IPS-18c (cell line): ENCODE results near the gene B3GAT3.
A peak's percentile ranks its signal among the peaks of the same experiment; 100 is the strongest.
"Not testable (repeated sequence)": the region's sequence is repeated elsewhere in the genome, so short reads cannot be mapped to it uniquely, and the experiment has no call there.

ENCODE experiments used
- H3K4me3 ChIP-seq: 2 replicates; pipeline ENCODE4 v1.7.0; 2013; ENCODE audit warnings: low read depth, mild to moderate bottlenecking, low read length, moderate library complexity; ENCODE audit not compliant: insufficient read depth
- H3K9me3 ChIP-seq: one replicate; pipeline ENCODE4 v1.6.1; 2013; ENCODE audit warnings: mild to moderate bottlenecking, low read length, moderate library complexity; ENCODE audit not compliant: control insufficient read depth, insufficient read depth

B3GAT3 gene

DNA sequence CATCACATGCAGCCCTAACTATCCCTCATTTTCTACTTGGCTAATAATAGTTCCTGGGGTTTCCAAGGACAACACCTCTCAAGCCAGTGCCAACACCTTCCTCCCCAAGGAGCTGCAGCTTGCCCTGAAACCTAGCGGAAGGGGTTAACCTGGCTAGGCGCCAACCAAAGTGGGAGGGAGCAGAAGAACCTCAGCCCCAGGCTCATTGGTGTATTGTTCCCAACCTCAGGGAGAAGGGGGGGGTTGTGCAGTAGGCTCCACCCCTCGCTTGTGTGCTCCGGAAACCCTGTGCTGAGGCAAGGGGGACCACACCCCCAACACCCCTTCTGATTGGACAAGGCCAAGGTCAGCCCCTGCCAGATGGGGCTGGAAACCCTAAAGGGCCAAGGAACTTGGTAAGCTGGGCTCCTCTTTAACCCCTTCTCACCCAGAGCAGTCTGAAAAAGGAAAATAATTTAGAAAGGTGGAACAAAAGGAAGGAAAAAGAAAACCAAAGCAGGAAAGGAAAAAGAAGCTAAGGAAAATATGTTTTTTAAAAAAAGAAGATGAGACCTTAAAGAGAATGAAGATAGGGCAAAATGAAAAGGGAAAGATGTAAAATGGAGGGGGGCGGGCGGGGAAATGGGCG is 22.6 kb downstream of the B3GAT3 start:
- Histone ChIP-seq H3K4me3 (no peak overlapping the region), H3K9me3 (no peaks in the 10 kb centered on the region)

DNA sequence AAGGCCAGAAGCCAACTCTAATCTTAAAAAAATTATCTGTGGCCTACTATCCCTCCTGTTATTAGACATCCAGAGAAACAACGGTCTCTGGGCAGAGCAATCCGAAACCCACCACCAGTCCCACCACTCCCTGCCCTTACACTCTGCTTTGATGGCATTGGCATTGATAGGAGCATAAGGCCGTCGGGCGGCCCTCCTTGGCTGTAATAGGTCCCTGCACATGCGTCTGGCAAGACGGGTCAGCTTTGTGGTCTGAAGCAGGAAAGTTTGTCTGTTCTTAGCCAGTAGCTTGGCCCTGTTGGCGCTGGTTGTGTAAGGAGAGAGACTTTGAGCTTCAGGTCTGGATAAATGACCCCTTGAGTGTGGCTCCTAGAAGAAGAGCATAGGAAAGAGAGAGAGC is 26.7 kb downstream of the B3GAT3 start:
- no peak overlapping the region for H3K4me3 ChIP-seq
- H3K9me3 ChIP-seq = no peaks in the 10 kb centered on the region

DNA sequence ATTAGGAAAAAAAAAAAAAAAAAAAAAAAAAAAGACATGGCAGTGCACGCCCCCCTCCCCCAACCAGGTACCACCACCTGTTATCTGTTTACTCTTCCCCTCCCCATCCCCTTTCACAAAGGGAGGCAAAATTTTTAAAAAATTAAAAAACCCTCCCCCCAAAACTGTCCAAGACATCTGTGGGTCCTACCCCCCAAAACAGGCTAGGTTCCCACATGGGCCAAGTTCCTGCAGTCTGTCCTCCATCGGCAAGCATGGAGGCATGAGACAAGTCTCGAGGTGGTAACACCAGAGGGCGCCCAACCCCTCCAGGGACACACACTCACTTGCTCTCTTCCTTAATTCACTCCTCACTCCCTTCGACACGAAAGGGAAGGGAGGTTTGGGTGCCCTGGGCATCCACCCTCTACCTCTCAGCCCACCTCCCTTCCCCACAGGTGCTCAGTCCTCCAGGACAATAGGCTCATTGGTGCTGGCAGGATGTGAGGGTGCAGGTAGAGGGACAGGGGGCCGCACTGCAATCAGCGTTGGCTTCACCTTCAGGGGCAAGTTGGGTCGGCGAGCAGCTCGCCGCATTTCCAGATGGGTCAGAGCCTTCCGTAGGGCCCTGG is 28.2 kb downstream of the B3GAT3 start:
- no peak overlapping the region for H3K4me3 ChIP-seq

GRCh38 chr11:62592989-62593421 is 28.8 kb downstream of the B3GAT3 start:
- Histone ChIP-seq H3K4me3 (no peak overlapping the region), H3K9me3 (no peaks in the 10 kb centered on the region)

More for the DNA sequence above, 28.2 kb downstream of the B3GAT3 start:
- no peaks in the 10 kb centered on the region for H3K9me3 ChIP-seq

DNA sequence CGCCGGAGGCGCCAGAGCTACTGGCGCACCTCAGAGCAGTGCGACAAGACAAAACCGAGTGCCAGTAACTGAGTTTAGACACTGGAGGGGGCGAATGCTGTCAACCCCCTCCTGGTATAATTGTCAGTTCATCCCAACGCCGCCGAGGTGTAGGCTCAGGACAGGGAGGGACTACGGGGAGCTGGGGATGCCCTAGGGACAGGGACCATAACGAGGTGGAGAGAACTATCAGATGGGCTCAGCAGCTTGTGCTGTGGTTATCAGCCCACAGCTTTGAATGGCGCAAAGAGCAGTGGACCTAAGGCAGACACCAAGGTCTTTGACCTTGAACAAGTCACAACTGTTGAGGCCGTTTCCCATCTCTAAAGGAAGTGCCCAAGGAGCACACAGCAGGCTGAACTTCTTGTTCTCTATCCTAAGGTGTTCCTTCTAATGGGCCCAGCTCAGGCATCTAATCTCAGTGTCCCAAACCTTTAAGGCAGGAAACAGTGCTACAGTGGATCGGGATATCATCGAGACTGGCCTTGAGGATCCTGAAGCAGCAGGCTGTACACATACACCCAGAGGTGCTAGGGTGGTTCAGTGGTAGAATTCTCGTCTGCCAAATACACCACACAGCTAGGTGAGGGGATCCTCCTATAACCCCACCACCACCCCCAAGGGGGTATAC is 29.5 kb downstream of the B3GAT3 start:
- H3K9me3 ChIP-seq = no peaks in the 10 kb centered on the region
- peak overlapping the region; percentile 68 for H3K4me3 ChIP-seq

- peak within 1 kb of the TSS; percentile 97 for H3K4me3 ChIP-seq
- no peaks in the 10 kb centered on the region for H3K9me3 ChIP-seq
Observed at GRCh38 chr11:62591448-62592145, 30.2 kb downstream of the B3GAT3 start, which contains the start of gene TUT1. TUT1 (minus strand) TSS chr11:62591523; CDS start chr11:62591485, 38 bp downstream.

GRCh38 chr11:62588966-62589637 is 32.7 kb downstream of the B3GAT3 start:
- Histone ChIP-seq H3K9me3 (no peaks in the 10 kb centered on the region), H3K4me3 (no peak overlapping the region)

DNA sequence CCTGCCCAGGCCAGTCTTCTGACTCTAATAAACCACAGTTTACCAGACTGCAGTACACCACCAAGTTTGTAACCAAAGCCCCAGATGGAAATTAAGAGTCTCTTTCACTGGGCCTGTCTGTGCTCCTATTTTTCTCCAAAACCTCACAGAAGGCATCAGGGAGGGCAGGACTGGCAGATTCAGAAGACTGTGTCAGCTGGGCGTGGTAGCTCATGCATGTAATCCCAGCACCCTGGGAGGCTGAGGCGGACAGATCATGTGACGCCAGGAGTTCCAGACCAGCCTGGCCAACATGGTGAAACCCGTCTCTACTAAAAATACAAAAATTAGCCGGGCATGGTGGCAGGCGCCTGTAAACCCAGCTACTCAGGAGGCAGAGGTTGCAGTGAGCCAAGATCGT is 36.4 kb downstream of the B3GAT3 start:
- H3K4me3 ChIP-seq, H3K9me3 ChIP-seq: not testable (repeated sequence)

GRCh38 chr11:62581735-62582134 is 40.1 kb downstream of the B3GAT3 start:
- H3K9me3 ChIP-seq, H3K4me3 ChIP-seq: not testable (repeated sequence)

GRCh38 chr11:62580959-62581715 is 40.6 kb downstream of the B3GAT3 start:
- no peaks in the 10 kb centered on the region for H3K9me3 ChIP-seq
- no peak overlapping the region for H3K4me3 ChIP-seq

GRCh38 chr11:62579252-62579651 is 42.5 kb downstream of the B3GAT3 start:
- Histone ChIP-seq H3K4me3 (no peak overlapping the region), H3K9me3 (no peaks in the 10 kb centered on the region)

DNA sequence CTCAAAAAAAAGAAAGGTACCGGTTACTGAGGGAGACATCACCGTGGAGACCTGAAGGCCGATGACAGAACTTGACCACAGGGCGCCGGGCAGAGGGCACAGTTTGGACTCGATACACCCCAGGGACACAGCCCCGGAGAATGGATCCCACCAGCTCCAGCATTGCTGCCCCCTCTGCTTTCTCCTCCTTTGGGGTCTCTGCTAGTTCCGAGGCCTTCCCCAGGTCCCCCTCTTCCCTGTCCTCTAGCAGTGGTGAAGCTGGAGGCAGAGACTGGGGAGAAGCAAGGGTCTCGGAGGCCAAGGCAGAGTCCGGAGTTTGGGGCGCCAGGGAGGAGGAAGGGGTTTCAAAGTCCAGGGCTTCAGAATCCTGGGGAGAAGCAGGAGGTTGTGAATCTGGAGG is 43.2 kb downstream of the B3GAT3 start:
- Histone ChIP-seq H3K4me3 (no peak overlapping the region), H3K9me3 (no peaks in the 10 kb centered on the region)

DNA sequence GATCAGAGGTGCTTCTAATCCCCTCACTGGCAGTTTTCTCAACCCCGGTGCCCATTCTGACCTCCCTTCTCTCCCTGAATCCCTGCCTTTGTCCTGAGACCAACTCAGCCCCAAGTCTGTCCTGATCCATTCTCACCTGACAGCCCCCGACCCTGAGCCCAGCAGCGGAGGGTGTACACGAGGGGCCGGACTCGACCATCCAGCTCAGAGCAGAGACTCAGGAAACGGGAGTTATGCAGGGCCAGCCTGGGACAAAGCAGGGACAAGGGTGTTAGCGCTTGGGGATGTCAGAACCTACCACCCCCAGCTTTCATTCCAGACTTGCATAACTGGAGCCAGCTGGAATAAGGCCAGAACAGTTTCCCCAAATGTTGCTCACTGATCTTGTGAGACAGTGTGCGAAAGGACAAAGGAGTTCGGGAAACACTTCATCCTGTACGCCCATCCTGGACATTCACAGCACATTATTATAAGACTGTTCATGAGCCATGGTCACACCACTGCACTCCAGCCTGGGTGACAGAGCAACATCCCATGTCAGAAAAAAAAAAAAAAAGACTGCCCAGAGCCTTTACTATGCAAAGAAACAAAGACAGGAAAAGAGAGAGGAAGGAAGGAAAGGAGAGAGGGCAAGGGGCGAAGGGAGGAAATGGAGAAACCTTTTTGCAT is 44.6 kb downstream of the B3GAT3 start:
- H3K4me3 ChIP-seq = no peak overlapping the region
- no peaks in the 10 kb centered on the region for H3K9me3 ChIP-seq

DNA sequence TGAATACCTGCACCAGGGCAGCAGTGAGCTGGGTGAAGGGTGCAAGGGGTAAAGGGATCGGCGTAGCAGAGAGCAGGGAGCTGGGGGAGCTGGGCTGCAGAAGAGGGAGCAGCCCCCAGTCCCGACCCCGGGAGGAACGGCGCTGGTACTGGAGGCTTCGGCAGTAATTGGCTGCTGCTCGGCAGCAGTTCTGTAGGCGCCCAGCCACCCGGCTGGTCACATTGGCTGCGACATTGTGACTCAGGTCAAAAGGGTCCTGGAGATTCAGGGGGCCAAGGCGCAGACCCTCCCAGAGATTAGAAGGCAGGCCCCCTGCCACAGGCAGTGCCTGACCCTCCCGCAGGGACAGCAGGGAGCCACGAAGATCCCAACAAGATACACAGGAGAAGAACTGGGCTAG is 45.9 kb downstream of the B3GAT3 start:
- Histone ChIP-seq H3K4me3 (no peak overlapping the region), H3K9me3 (no peaks in the 10 kb centered on the region)

DNA sequence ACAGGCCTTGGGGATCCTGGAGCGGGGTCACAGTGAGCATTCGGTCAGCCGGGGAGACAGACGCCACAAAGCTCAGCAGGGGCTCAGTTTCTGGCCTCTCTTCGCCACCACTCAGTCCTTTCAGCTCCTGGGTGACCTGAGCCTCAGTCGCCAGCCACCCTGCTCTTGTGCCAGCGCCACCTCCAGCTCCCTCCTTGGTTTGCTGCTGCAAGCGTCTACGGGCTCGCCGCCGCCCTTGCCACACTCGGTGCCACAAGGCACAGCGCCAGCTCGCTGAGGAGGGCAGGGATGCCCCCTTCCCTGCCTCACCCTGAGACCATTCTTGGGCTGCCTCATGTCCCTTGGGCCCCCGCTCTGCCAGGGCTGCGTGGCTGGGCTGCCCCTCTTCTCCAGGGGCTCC is 46.6 kb downstream of the B3GAT3 start:
- H3K9me3 ChIP-seq = no peaks in the 10 kb centered on the region
- H3K4me3 ChIP-seq = peak overlapping the region; percentile 66; the same call in 1 of the 2 replicates

DNA sequence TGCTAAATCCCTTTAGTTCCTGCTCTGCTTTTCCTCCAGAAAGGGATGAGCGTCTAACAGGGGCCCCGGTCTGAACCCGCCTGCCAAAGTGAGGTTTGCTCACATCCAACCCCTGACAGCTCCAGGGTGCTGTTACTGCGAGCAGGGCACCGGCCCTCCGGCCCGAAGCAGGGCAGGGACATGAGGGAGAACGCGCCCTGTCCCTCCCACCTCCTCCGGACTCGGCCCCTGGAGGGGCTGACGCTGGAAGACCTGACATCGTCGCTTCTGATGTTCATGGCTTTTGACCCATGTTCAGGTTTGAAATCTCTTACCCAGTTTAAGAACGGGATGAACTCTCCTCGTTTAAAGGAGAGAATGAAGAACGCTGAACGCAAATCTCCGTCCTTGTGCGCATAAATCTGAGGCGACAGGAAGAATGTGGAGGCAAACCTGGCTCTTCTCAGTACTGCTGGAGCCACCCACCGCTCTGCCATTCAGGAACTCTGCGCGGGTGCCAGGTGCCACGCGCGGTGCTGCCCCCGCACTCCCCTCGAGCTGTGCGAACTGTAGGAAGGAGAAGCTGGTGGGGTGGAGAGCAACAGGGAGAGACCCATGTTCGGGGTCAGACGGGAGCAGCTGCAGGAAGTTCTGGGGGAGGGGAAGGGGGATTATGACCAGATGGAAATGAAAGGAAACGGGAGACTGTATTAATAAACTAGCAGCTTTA is 47.3 kb downstream of the B3GAT3 start:
- Histone ChIP-seq H3K9me3 (no peaks in the 10 kb centered on the region), H3K4me3 (peak overlapping the region; percentile 66)
